Esophagus squamous epithelium (tissue), 5 donors: ENCODE data around the gene DOCK2. TPM values are rescaled to one million over a fixed set of nuclear protein-coding genes. Genes with fewer than 3 reads are reported as not detected.

Experiments
- DNase-seq: peaks from one replicate; lab custom pipeline; 2025; lab: John Stamatoyannopoulos, UW
- H3K27ac ChIP-seq, 4 donors: fragments of 200-600 bp; sonication (generic); one replicate each; pipeline ENCODE4 v1.5.1; 2016 to 2019; ENCODE audit warnings: mild to moderate bottlenecking in 1 of 4
- H3K27me3 ChIP-seq, 4 donors: fragments of 200-600 bp; sonication (generic); 1 replicate in 3 of 4; 2 replicates in 1 of 4; pipeline versions ENCODE4 v1.5.1 to v1.6.0; 2017 to 2021; ENCODE audit warnings: antibody characterized with exemption in 1 of 4
- H3K36me3 ChIP-seq, 3 donors: fragments of 200-600 bp; sonication (generic); one replicate each; pipeline ENCODE4 v1.5.1; 2016 to 2019
- H3K4me1 ChIP-seq, 3 donors: fragments of 200-600 bp; sonication (generic); one replicate each; pipeline ENCODE4 v1.5.1; 2017 to 2019
- H3K4me3 ChIP-seq, 4 donors: fragments of 200-600 bp; sonication (generic); 1 replicate in 3 of 4; 2 replicates in 1 of 4; pipeline ENCODE4 v1.5.1; 2016 to 2019; ENCODE audit warnings: mild to moderate bottlenecking in 2 of 4, moderate library complexity in 1 of 4
- H3K9me3 ChIP-seq, 3 donors: fragments of 200-600 bp; sonication (generic); one replicate each; pipeline ENCODE4 v1.5.1; 2016 to 2019
- CTCF ChIP-seq, 6 experiments: fragments of 450-650 bp in 4 of 6; fragments of 200-600 bp in 2 of 6; sonication (generic) in 2 of 6; IDR thresholded peaks; one replicate each; pipeline ENCODE4 v1.5.1; 2016 to 2019; ENCODE audit warnings: antibody characterized with exemption in 6 of 6, mild to moderate bottlenecking in 4 of 6, moderate library complexity in 4 of 6
- POLR2A ChIP-seq, 4 donors: fragments of 450-650 bp; IDR thresholded peaks; one replicate each; pipeline ENCODE4 v1.6.1; 2017; ENCODE audit warnings: antibody characterized with exemption in 4 of 4, mild to moderate bottlenecking in 4 of 4, moderate library complexity in 3 of 4
- WGBS, 2 donors: methylation state at CpG; one replicate each; pipeline ENCODE4 v1.1.5; 2018; 5-methylcytosine and 5-hydroxymethylcytosine counted together
- intact Hi-C: fragments of 100-400 bp; cut with DNase I; formaldehyde crosslinking; loops from one replicate; pipeline ENCODE4 v1.15.0; 2022
- total RNA-seq, 4 donors: library from RNA; depleted of rRNA; stranded (reverse); fragments of >200 nt; gene quantifications; one replicate each; pipeline ENCODE4 v1.1.0, GENCODE V29; 2016
- donor health status: DM: yes; HTN: yes; CAD: no.

Gene DOCK2
- total RNA-seq, 4 donors from 2014 or later = 4.1 to 14.5 (median 10.0) TPM

- H3K4me1 ChIP-seq = no peaks in the 10 kb centered on the region
- WGBS, 2 donors = 57 to 64% methylated on average over 3 of the region's 3 CpGs
Measured at GRCh38 chr5:169958278-169958677, 321.2 kb downstream of the DOCK2 start.

GRCh38 chr5:169960659-169961058 lies 323.6 kb downstream of the DOCK2 start:
- H3K36me3 ChIP-seq = no peaks in the 10 kb centered on the region
- DNase-seq = no peak
- no peaks in the 10 kb centered on the region for H3K4me1 ChIP-seq
- TF ChIP-seq POLR2A (IDR thresholded peaks at IDR 0.05) (no peak), CTCF (IDR thresholded peaks at IDR 0.05) (no peak)
- H3K27me3 ChIP-seq = no peaks in the 10 kb centered on the region
- H3K27ac ChIP-seq = no peak overlapping the region
- intact Hi-C loops = no loop called here
- no peak overlapping the region for H3K4me3 ChIP-seq
- 81% methylated on average over 2 of the region's 2 CpGs for WGBS, 2 donors
- no peaks in the 10 kb centered on the region for H3K9me3 ChIP-seq

More at GRCh38 chr5:169958278-169958677, 321.2 kb downstream of the DOCK2 start:
- no peak overlapping the region for H3K27ac ChIP-seq
- TF ChIP-seq POLR2A (IDR thresholded peaks at IDR 0.05) (no peak), CTCF (IDR thresholded peaks at IDR 0.05) (no peak)
- intact Hi-C loops = no loop called here
- no peaks in the 10 kb centered on the region for H3K36me3 ChIP-seq
- no peaks in the 10 kb centered on the region for H3K27me3 ChIP-seq
- H3K4me3 ChIP-seq = no peak overlapping the region
- no peak for DNase-seq
- no peaks in the 10 kb centered on the region for H3K9me3 ChIP-seq

GRCh38 chr5:169964246-169964645 lies 327.2 kb downstream of the DOCK2 start:
- no peak overlapping the region for H3K4me3 ChIP-seq
- no peak for DNase-seq
- intact Hi-C loops = no loop called here
- no peak overlapping the region for H3K27ac ChIP-seq
- 40 to 57% methylated on average over 2 to 3 of the region's 5 CpGs for WGBS, 2 donors
- TF ChIP-seq POLR2A (IDR thresholded peaks at IDR 0.05) (no peak), CTCF (IDR thresholded peaks at IDR 0.05) (no peak)
- no peaks in the 10 kb centered on the region for H3K27me3 ChIP-seq
- H3K9me3 ChIP-seq = no peaks in the 10 kb centered on the region
- H3K36me3 ChIP-seq = no peaks in the 10 kb centered on the region
- H3K4me1 ChIP-seq = no peaks in the 10 kb centered on the region

GRCh38 chr5:169970339-169970738 lies 333.3 kb downstream of the DOCK2 start:
- DNase-seq = no peak
- no peak for TF ChIP-seq CTCF (IDR thresholded peaks at IDR 0.05)
- Histone ChIP-seq H3K27ac (no peak overlapping the region), H3K36me3 (no peaks in the 10 kb centered on the region), H3K4me3 (no peak overlapping the region), H3K27me3 (peaks cover 0 to 19% (median 0%) of the 10 kb centered on the region in 4 donors), H3K9me3 (no peaks in the 10 kb centered on the region), H3K4me1 (no peaks in the 10 kb centered on the region)
- intact Hi-C loops = no loop called here

- TF ChIP-seq CTCF (IDR thresholded peaks at IDR 0.05) (no peak), POLR2A (IDR thresholded peaks at IDR 0.05) (no peak)
- DNase-seq = no peak
- H3K36me3 ChIP-seq = no peaks in the 10 kb centered on the region
- no peak overlapping the region for H3K4me3 ChIP-seq
- intact Hi-C loops = no loop called here
- 24 to 33% methylated on average over 8 of the region's 8 CpGs for WGBS, 2 donors
- no peaks in the 10 kb centered on the region for H3K4me1 ChIP-seq
- H3K27ac ChIP-seq = no peak overlapping the region
- H3K27me3 ChIP-seq = peaks cover 0 to 19% (median 0%) of the 10 kb centered on the region in 4 donors
- H3K9me3 ChIP-seq = no peaks in the 10 kb centered on the region
Measured at GRCh38 chr5:169970911-169971765, 334.1 kb downstream of the DOCK2 start.
